Psoas muscle (tissue), 8 donors: ENCODE data around the gene HLA-DMB. TPM values are rescaled to one million over a fixed set of nuclear protein-coding genes. Genes with fewer than 3 reads are reported as not detected.

Source experiments
- ATAC-seq, 4 donors: fragments of 200-7000 bp; cut with Tn5 transposase; one replicate each; pipeline ENCODE4 v1.9.1; 2020; ENCODE audit warnings: moderate library complexity in 3 of 4, mild to moderate bottlenecking in 2 of 4
- DNase-seq, 2 donors: peaks; one replicate each; pipeline ENCODE4 v3.0.0-alpha.2; 2020
- H3K27ac ChIP-seq: fragments of 200-600 bp; one replicate; pipeline ENCODE4 v1.8.0; 2022
- H3K27me3 ChIP-seq, 3 donors: fragments of 200-600 bp in 1 of 3; one replicate each; pipeline versions ENCODE4 v1.6.1 to v1.8.0; 2013 to 2022; ENCODE audit warnings: low read length in 2 of 3, mild to moderate bottlenecking in 2 of 3, moderate library complexity in 1 of 3; ENCODE audit not compliant: insufficient read depth in 3 of 3
- H3K36me3 ChIP-seq, 2 donors: fragments of 200-600 bp in 1 of 2; one replicate each; pipeline versions ENCODE4 v1.6.1 to v1.8.0; 2013 to 2022; ENCODE audit warnings: low read depth in 1 of 2, mild to moderate bottlenecking in 1 of 2, moderate library complexity in 1 of 2; ENCODE audit not compliant: insufficient read depth in 1 of 2
- H3K4me1 ChIP-seq: fragments of 200-600 bp; one replicate; pipeline ENCODE4 v1.8.0; 2022
- H3K4me3 ChIP-seq: fragments of 200-600 bp; one replicate; pipeline ENCODE4 v1.8.0; 2022; ENCODE audit warnings: mild to moderate bottlenecking
- H3K9me3 ChIP-seq: fragments of 200-600 bp; one replicate; pipeline ENCODE4 v1.8.0; 2022
- WGBS, 3 donors: extraction: QIAGEN DNeasy Blood & Tissue Kit; methylation state at CpG; one replicate each; pipeline versions ENCODE4 v1.1.6 to v1.1.7; 2013; 5-methylcytosine and 5-hydroxymethylcytosine counted together
- intact Hi-C, 2 donors: fragments of 100-400 bp; cut with DNase I; formaldehyde crosslinking; loops; one replicate each; pipeline versions ENCODE4 v1.11.0 to v1.14.2; 2022
- polyA plus RNA-seq, 3 donors: library from polyadenylated mRNA; stranded (reverse); fragments of 200-250 nt; gene quantifications; one replicate each; pipeline ENCODE4 v1.2.3, GENCODE V29; 2013
- total RNA-seq, 4 donors: library from RNA; stranded (reverse); fragmentation: NEBNext Ultra II Directional in 2 of 4; extraction: Animal tissue kit (Norgen Biotek cat#: 25700) in 2 of 4; gene quantifications; one replicate each; pipeline versions ENCODE4 v1.2.1 to v1.2.4, GENCODE V29; 2021 to 2023
- TF ChIP-seq, protein P1 (sequence below): fragments of 200-600 bp; IDR thresholded peaks from one replicate; pipeline ENCODE4 v1.8.0; 2022; ENCODE audit warnings: antibody characterized with exemption
- donor health status: healthy with polysubstance abuse.
- donor health status: DM: no; HTN: no; CAD: no; lungs with moderate emphysema.
- donor health status: Bipolar disorder and iron deficiency.
- donor health status: healthy.
- donor health status: DM: yes; HTN: yes; CAD: no.
- donor health status: DM: no; HTN: no; CAD: no.
- donor health status: DM: no; HTN: no; CAD: no.
- donor health status: DM: yes; HTN: yes; CAD: no.

The HLA-DMB gene
- total and polyA plus RNA-seq, 7 donors, result 1.4 to 7.6 (median 2.9) TPM

DNA sequence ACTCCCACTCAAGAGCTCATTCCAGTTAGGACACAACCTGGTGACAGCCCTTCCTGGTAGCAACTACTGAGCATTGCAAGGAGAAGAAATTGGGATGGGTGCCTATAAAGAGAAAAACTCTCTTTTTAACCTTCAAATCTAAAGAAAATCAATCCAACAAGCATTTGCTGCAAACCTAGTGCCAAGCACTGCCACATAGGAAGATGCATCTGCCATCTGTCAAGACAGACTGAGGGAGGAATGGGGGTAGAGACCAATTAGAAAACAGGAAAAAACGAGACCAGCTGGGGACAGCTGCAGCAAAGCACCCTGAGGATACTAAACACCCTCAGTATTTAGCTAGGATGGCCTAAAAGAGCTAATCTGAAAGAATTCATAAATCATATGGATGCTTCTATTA, 27.9 kb downstream of the HLA-DMB start:
- H3K27ac ChIP-seq, result no peak overlapping the region
- no peak for ATAC-seq
- peaks cover 0 to 15% (median 0%) of the 10 kb centered on the region in 3 donors for H3K27me3 ChIP-seq

DNA sequence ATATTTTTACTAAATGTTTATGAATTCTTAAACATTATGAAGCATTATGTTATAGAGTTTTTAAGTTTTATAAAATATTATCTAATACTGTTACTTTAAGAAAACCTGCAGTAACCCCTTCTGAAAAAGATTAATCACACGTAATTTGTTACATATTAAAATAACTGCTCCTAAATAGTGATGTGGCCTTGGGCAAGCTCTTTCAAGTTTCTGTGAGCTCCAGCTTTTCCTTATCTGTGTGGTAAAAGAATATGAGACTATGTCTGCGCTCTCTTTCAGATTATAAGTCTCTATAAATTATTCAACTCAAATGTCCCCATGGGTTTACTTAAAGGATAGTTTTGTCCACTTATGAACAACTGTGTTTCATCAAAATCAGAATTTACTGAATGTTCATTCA, 31.9 kb downstream of the HLA-DMB start:
- Histone ChIP-seq H3K9me3 (no peaks in the 10 kb centered on the region), H3K4me3 (no peak overlapping the region), H3K4me1 (no peaks in the 10 kb centered on the region), H3K27ac (no peak overlapping the region), H3K36me3 (no peaks in the 10 kb centered on the region), H3K27me3 (peaks cover 0 to 19% (median 0%) of the 10 kb centered on the region in 3 donors)
- intact Hi-C loops, result no loop called here
- DNase-seq (no peak), ATAC-seq (no peak)
- WGBS, 3 donors, result 80 to 88% (median 87%) methylated on average over 2 of the region's 2 CpGs
- TF ChIP-seq, protein P1, sequence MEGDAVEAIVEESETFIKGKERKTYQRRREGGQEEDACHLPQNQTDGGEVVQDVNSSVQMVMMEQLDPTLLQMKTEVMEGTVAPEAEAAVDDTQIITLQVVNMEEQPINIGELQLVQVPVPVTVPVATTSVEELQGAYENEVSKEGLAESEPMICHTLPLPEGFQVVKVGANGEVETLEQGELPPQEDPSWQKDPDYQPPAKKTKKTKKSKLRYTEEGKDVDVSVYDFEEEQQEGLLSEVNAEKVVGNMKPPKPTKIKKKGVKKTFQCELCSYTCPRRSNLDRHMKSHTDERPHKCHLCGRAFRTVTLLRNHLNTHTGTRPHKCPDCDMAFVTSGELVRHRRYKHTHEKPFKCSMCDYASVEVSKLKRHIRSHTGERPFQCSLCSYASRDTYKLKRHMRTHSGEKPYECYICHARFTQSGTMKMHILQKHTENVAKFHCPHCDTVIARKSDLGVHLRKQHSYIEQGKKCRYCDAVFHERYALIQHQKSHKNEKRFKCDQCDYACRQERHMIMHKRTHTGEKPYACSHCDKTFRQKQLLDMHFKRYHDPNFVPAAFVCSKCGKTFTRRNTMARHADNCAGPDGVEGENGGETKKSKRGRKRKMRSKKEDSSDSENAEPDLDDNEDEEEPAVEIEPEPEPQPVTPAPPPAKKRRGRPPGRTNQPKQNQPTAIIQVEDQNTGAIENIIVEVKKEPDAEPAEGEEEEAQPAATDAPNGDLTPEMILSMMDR, result no peak

More for the DNA sequence above, 27.9 kb downstream of the HLA-DMB start:
- H3K36me3 ChIP-seq, result no peaks in the 10 kb centered on the region
- intact Hi-C loops, result no loop called here
- WGBS, 3 donors, result 35 to 50% (median 41%) methylated on average over 1 of the region's 1 CpG
- DNase-seq, result no peak
- no peaks in the 10 kb centered on the region for H3K9me3 ChIP-seq
- H3K4me1 ChIP-seq, result no peaks in the 10 kb centered on the region
- no peak overlapping the region for H3K4me3 ChIP-seq
- TF ChIP-seq, protein P1, result no peak

- Histone ChIP-seq H3K4me3 (no peak overlapping the region), H3K36me3 (no peaks in the 10 kb centered on the region), H3K4me1 (no peaks in the 10 kb centered on the region), H3K9me3 (no peaks in the 10 kb centered on the region), H3K27me3 (peaks cover 0 to 13% (median 0%) of the 10 kb centered on the region in 3 donors), H3K27ac (no peak overlapping the region)
- TF ChIP-seq, protein P1, result no peak
- DNase-seq (no peak), ATAC-seq (no peak)
- 55 to 73% (median 70%) methylated on average over 1 of the region's 1 CpG for WGBS, 3 donors
- intact Hi-C loops, result no loop called here
Observed at GRCh38 chr6:32906539-32906938, 34.3 kb downstream of the HLA-DMB start.

- H3K27ac ChIP-seq, result no peak overlapping the region
- ATAC-seq (no peak), DNase-seq (no peak)
- no peaks in the 10 kb centered on the region for H3K9me3 ChIP-seq
- H3K4me3 ChIP-seq, result no peak overlapping the region
- no peaks in the 10 kb centered on the region for H3K36me3 ChIP-seq
- WGBS, 3 donors, result 74 to 82% (median 80%) methylated on average over 2 of the region's 2 CpGs
- H3K27me3 ChIP-seq, result peaks cover 0 to 6% (median 0%) of the 10 kb centered on the region in 3 donors
- no peaks in the 10 kb centered on the region for H3K4me1 ChIP-seq
- intact Hi-C loops, result no loop called here
- TF ChIP-seq, protein P1, result no peak
Observed at GRCh38 chr6:32905078-32905477, 35.8 kb downstream of the HLA-DMB start.

- TF ChIP-seq, protein P1, result no peak
- H3K36me3 ChIP-seq, result no peaks in the 10 kb centered on the region
- H3K27me3 ChIP-seq, result peaks cover 0 to 6% (median 0%) of the 10 kb centered on the region in 3 donors
- intact Hi-C loops, result no loop called here
- H3K4me1 ChIP-seq, result no peaks in the 10 kb centered on the region
- ATAC-seq (no peak), DNase-seq (no peak)
- no peaks in the 10 kb centered on the region for H3K9me3 ChIP-seq
- no peak overlapping the region for H3K4me3 ChIP-seq
- no peak overlapping the region for H3K27ac ChIP-seq
Observed at GRCh38 chr6:32903952-32904351, 36.9 kb downstream of the HLA-DMB start.
